GM19468 (cell line): Measurements from ENCODE around the gene TMEM42.

Source experiments
- ATAC-seq: cut with Tn5 transposase; IDR thresholded peaks from one replicate; pipeline ENCODE4 v1.9.1; 2021; ENCODE audit warnings: mild to moderate bottlenecking, moderate library complexity, moderate number of reproducible peaks; ENCODE audit not compliant: unreplicated experiment; ENCODE audit errors: extremely low read depth

Gene TMEM42

DNA sequence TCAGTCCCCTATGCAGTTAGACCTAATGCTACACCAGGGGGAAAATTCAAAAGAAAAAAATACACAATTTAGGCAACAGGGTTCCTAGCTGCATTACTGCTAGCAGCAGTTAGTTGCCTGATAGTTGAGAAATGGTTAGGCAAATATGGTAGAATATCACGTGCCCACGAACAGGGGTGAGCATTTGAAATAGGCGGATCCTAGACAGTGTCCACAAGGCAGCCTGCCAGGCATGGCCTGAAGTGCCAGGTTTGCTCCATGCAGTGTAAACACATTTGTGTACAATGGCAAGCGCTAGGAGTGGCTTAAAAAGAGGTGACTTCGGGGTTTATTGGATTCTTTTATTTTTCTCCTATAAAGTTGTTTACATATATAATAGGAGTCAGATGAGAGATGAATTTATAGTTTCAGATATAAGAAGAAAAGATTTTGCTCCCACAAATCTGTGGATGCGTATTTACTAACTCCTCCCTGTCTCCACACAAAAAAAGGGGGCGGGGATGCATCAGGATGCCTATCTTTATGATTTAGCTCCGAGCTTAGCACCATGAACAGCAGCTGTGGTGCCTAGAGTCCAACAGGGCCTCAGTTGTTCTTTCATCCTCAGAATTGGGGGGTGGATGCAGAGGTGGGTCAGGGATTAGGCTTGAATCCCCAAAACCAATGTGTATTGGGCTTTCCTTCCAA is 8.8 kb downstream of the TMEM42 start:
- no peak for ATAC-seq

DNA sequence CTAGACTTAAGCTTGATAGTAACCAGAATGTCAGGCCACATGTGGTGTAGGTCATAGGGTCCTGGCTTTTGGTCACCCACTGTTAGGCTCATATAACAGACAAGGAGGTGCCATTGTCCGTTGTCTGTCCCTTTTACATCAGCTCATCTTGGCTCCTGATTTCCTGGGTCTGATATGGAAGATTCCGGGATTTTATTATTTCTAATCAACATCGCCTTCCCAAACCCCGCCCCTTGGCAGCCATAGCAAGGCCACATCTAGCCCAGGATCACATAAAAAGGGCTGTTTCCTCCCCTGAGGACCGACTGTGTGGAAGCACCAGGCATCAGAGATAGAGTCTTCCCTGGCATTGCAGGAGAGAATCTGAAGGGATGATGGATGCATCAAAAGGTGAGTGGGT is 12.6 kb downstream of the TMEM42 start, which contains the start of gene TGM4:
TGM4 (plus strand) TSS at position 301 of the 400 bp plus-strand sequence; CDS start at position 372, 71 bp downstream.
- ATAC-seq: no peak

DNA sequence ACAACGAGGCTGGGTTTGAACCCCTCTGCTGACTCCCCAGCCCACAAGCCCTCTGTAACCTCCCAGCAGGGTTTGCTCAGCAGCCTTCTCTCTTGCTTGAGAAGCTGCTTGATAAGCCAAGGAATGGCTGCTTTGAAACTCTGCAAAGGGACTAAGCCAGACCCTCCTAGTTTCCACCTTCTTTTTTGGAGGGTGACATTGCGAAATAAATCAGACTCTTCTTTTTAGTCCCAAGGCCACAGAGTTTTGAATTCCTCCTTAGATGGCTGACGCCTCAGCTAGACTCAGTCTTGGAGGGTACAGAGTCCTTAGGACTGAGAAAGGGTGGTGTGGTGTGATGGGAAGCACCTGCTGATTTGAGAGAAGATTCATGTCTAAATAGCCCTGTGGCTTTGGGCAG is 13.9 kb downstream of the TMEM42 start:
- no peak for ATAC-seq

DNA sequence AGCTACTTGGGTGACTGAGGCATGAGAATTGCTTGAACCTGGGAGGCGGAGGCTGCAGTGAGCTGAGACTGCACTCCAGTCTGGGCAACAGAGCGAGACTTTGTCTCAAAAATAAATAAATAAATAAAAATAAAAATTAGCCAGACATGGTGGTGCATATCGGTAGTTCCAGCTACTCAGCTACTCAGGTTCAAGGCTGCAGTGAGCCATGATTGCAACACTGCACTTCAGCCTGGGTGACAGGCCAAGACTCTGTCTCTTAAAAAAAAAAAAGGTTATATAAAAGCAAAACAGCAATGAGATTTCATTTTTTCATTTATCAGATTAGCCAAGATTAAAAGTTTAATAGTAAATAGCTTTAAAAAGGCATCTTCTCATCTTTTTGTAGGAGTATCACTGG is 15.6 kb downstream of the TMEM42 start:
- ATAC-seq: no peak

DNA sequence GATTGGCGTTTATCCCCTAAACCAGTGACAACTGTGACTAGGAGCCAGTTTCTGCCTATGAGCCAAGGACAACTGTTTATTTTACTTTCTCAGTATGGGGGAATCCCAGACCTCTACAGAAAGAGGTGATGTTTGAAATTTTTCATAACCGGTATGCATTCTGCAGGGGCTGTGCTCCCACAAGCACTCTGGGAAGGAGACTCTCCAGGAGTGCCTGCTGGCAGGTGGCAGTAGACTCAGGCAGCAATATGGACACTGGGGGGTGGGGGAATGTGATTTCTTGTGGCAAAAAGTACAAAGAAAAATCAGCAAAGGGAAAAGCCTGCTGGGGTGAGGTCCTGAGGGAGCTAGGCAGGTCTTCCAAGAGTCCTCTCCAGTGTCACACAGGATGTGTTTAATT is 18.6 kb downstream of the TMEM42 start:
- no peak for ATAC-seq

DNA sequence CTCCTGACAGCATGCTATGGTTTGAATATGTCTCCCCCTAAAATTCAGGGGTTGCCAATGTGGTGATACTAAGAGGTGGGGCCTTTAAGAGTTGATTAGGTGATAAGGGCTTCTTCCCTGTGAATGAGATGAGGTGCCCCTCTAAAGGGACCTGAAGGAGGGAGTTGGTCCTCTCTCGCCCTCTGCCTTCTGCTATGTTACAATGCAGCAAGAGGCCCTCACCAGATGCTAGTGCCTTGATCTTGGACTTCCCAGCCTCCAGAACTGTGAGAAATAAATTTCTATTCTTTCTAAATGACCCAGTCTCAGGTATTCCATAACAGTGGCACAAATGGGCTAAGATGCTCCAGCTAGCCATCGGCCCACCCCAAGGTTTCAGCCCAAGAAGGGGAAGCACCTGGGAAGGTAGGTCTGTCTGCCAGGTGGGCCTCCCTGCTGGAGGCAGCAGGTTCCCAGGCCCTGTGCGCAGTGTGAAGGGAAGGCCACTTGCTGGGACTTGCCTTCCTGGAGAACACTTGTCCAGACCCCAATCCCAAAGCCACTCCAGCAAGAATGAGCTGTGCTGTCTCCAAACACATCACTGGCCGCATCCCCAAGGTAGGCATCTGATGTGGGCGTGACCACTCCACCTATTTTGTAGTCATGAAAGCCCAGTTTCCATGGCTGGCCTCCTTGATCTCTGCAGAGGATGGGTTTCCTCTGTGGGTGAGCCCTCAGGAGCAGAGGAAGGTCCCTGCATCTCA is 21.7 kb downstream of the TMEM42 start:
- ATAC-seq: no peak

DNA sequence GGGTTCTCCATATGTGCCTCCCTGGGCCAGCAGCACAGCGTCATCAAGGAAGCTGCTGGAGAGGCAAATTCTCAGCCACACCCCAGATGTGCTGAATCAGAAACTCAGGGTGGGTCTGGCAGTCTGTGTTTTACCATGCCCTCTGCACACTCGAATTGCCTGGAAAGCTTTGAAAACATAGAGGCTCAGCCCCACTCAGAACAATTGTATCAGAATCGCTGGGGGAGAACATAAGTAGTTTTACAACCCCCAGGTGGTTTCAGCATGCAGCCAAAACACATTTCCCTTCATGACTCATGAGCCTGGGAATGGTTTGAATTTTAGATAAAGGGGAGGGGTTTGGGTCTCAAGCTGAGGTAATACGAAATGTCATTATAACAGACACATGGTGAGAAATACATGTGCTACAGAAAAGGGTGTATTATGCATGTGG is 22.3 kb downstream of the TMEM42 start:
- no peak for ATAC-seq

DNA sequence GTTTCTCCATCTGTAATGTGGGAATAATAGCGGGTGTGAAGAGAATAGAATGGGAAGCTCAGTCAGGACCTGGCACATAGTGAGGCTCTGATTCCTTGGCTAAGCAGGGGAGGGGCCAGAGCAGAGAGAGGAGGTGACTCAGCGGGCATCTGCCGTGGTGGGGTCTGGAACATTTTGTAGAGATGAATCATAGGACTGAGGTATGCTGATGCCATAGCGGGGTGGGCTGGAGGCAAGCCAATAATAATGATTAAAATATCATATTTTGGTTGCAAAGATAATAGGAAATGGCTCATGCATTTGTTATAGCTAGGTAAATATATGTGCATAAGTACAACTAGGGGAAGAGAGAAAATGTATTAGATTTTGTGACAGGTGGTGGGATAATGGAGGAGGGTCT is 23.9 kb downstream of the TMEM42 start:
- no peak for ATAC-seq

DNA sequence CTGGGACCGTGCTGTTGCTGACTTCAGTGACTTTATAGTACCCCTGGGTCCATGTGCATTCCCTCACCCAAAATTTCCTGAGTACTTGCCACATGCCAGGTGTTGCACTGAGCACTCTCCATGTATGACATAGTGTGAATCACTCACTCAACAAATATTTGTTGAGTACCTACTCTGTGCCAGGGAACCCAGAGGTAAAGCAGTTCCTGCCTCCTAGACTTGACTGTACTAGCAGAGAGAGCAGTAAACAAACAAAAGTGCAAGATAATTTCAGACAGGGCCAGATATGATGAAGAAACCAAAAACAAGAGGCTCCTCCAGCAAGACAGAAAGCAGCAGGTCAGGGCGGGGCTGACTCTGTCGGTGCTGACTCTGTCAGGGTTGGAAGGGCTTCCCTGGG is 24.8 kb downstream of the TMEM42 start:
- ATAC-seq: no peak

DNA sequence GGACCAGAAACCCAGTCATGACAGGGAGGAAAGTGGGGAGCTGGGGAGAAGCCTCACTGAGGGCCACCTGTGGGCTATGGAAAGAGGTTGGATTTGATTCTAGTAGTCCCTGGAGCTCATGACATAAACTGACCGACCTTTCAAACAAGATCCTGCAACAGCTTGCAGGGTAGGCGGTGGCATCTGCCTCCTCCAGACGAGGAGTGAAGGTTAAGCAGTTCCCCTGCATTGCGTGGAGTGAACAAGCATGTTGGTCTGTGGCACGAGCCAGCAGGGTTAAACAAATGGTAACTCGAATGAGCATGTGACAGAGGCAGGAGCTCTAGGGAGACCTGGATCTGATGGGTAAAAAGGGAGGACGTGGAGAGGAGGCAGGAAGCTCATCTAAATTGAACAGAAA is 25.4 kb downstream of the TMEM42 start:
- no peak for ATAC-seq

DNA sequence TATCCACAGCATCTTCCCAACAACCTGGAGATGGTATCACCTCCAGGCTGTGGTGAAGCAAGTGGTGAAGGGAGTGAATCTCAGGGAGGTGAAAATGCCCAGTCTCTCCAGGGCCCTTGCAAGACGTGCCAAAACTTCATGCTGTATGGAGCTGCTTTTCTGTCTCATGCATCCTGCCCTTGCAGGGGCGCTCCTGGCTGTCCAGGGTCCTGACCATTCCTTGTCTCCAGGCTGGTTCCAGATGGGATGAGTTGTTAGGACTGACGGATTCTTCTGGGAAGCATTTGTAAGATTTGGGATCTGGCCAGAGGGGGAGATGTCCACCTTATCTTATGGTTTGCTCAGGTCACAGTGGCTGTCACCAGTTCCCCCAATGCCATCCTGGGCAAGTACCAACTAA is 28.5 kb downstream of the TMEM42 start:
- no peak for ATAC-seq

DNA sequence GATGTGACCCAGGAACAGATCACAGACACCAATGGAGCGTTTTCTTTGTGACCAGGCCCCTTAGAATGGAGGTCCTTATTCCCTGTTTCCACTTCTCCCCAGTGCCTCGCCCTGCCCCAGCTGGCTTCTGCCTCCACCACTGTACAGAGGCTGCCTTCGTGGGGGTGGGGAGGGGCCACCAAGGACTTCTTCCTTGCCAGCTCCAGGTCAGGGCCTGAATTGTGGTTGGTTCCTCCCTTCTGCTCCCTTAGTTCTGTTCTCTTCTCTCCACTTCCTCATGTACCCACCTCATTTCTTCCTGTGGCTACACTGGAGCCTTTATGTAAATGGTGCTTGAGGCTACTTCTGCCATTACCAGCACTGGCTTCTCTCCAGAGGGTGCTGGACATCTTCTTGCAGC is 29.1 kb downstream of the TMEM42 start:
- no peak for ATAC-seq

DNA sequence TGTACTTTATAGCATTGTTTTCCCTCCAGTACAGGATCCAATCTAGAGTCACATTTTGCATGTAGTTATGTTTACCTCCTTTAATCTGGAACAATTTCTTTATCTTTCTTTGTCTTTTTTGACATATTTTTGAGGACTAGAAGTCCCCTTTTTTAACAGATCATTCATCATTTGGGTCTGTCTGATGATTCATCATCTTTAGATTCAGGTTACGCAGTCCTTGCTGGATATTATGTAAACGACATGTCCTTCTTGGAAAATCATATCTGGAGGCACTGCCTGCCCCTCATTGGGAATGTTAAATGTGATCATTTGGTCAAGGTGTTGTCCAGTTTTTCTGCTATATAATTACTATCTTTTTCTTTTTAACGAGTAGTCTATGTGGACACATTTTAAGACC is 31.0 kb downstream of the TMEM42 start:
- ATAC-seq: no peak

DNA sequence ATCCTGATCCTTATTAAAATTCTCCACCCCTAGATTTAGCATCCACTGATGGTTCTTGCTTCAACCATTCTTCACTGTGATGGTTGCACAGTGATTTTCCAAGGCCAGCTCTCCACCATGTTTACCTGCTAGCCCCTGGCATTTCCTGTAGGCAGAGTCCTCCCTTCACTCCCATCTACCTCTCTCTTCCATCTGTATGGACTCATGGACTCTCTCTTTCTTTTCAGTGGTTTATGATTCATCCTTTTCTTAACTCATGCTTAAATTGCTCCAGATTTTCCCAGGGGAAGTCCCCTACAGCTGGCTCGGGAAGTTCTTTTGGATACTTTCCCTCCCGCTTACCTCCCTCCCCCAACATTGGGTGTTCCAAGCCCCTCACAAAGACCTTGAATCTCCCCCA is 31.4 kb downstream of the TMEM42 start:
- no peak for ATAC-seq

DNA sequence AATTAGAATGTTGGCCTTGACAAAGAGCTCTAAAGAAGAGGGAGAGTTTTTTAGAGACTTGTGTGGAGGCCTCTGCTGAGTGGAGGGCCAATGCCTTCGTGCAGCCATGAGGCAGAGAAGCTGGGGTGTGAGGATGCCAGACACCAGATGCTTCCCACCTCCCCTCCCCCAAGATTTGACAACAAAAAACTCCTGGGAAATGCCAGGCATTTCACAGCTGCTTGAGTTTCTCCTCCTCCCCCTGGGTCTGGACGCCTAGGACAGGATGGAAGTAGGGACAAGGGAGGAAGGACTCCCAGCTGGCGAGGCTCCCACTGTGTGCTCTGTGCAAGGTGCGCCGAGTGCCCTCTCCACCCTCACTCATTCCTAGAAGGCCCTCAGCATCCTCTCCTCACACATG is 32.8 kb downstream of the TMEM42 start:
- no peak for ATAC-seq

DNA sequence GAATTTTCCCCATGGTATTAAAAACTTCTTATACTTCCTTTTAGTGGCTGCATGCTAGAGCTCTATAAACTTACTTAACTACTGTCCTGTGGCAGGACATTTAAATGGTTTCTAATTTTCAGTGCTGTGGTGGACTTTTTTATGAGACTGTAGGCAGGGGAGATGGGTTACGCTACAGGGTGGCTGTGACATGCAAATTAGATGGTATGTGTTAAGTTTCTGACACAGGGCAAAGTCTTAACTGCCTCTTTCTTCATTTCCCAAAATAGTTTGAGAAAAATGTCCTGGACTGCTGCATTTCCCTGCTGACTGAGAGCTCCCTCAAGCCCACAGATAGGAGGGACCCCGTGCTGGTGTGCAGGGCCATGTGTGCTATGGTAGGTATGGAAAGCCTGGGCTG is 34.7 kb downstream of the TMEM42 start:
- ATAC-seq: no peak

DNA sequence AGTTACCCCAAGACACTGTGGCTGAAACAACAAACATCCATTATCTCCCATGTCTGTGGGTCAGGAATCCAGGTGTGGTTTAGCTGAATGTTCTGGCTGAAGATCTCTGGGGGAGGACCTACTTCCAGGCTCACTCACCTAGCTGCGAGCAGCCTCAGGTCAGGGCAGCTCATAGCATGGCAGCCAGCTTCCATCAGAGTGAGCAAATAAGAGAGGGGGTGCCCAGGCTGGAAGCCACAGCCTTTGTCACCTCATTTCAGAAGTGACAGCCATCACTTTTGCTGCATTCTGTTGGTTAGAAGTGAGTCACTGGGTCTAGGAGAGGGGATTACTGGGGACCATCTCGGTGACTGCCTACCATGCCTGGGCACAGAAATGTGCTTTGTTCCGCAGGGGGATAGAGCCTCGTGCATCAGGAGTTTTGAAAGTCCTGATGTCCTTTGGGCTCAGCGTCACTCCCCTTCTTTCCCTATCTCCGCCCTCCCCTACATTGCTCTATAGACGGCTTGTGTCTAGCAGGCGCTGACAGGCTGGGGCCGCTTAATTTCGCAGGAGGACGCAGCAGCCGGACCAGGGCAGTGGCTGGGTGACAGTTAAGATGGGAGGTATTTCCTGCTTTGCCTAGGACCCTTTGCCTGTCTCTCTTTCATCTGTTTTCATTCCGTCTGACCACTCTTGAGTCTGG is 38.1 kb downstream of the TMEM42 start:
- no peak for ATAC-seq

DNA sequence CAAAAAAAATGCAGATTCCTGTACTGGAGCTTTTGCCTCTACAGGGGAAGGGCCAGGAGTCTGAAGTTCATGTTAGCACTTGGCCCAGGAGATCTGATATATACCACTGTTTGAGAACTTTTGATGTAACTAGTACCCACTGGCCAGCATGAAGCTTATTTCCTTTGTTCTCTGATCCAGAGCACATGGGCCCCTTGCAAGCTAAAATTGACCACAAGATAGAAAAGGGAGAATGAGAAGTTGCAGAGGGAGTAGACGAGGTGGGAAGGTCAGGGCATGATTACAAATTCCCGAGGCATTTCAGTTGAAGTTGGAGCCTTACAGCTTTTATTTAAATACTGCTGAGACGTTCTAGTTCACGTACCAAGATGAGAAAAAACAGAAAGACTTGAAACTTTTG is 40.9 kb downstream of the TMEM42 start:
- no peak for ATAC-seq

DNA sequence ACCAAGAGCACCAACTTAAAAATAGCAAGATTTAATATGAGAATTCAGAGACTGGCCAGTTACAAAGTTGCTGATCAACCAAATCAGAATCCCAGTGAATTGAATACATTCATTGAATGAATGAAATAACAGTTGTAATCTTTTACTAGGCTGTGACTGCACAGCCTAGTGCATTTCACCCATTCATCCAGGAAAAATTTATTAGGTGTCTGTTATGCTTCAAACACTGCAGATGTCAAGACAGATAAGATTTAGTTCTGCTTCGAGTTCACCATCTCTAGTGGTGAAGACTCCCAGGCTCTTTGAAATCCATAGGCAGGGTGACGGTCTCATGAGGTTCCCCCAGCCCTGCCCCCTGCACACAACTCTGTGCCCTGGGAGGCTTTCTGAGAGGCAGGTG is 41.6 kb downstream of the TMEM42 start:
- no peak for ATAC-seq

DNA sequence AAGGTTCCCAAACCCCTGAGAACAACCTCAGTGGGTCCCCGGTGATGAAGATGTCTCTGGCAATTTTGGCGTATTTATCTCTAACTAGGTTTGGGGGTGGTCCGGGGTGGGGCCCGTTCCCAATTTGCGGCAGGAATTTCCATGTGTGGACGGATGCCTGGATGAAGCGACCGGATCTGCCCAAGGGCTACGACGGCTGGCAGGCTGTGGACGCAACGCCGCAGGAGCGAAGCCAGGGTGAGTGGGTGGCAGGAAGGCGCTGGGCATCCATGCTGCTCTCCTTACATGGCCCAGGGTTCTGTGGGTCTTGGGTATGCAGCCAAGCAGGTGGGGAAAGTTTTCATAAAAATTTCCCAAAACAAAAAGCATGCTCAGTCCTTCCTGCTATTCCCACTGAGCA is 42.0 kb downstream of the TMEM42 start:
- ATAC-seq: no peak

DNA sequence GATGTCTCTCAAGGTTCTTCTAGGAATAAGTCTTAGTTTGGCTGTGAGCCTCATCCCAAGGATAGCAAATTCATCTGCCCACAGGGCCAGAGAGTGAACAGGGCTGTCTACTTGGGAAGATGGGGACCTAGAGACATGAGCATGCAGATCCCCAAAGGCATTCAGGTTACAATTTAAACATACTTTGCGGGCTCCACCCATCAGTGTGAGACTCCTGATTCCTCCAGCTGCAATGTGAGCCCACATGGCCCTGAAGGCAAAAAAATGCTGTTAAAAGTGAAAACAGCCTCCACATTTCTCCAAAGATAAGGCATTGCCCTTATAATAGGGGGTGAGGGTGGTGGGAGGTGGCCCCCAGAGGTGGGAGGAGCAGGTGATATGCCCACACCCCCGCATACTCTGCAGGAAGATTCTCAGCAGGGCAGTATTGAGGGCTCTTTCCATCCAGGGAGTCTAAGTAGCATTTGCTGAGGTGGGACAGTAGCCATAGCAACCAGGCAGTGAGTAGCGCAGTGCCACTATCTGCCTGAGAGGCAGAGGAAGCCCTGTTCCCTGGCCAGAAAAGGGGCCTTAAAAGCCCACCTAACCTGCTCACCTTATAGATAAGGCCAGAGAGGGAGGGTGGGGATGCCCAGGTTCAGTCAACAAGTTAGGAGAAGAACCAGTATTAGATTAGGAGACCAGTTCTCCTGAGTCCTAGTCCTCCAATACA is 43.9 kb downstream of the TMEM42 start:
- ATAC-seq: no peak
